ENCODE results near the gene MAU2. TPM values are rescaled to one million over a fixed set of nuclear protein-coding genes. Genes with fewer than 3 reads are reported as not detected.
"Not testable (repeated sequence)": the region's sequence is repeated elsewhere in the genome, so short reads cannot be mapped to it uniquely, and the experiment has no call there.

MAU2 gene
- total RNA-seq, 1 donor from 2014 or later = 55.2 TPM

DNA sequence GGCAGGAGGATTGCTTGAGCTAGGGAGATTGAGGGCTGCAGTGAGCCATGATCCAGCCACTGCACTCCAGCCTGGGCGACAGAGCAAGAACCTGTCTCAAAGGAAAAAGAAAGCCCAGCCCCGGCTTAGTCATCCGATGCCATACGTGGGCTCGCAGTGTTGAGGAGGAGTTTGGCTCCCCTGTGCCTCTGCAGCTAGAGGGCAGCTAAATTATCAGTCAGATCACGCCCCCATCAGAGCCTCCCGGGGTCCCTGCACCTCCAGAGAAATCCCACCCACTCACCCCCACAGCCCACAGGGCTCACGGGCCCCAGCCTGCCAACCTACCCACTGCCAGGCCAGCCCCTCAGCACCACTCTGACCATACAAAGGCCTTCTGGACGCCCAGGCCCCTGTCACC, 27.6 kb downstream of the MAU2 start:
- Histone ChIP-seq H3K4me3 (no peak overlapping the region), H3K9me3 (no peaks in the 10 kb centered on the region), H3K27me3 (no peaks in the 10 kb centered on the region), H3K4me1 (no peaks in the 10 kb centered on the region), H3K27ac (no peak overlapping the region), H3K36me3 (peaks cover 0 to 85% of the 10 kb centered on the region in 2 donors)
- no peak for DNase-seq (ENCODE audit: extremely low spot score in 2 of 2)
- intact Hi-C loops (cut with DNase I) = no loop called here
- no peak for TF ChIP-seq POLR2A (IDR thresholded peaks at IDR 0.05)

DNA sequence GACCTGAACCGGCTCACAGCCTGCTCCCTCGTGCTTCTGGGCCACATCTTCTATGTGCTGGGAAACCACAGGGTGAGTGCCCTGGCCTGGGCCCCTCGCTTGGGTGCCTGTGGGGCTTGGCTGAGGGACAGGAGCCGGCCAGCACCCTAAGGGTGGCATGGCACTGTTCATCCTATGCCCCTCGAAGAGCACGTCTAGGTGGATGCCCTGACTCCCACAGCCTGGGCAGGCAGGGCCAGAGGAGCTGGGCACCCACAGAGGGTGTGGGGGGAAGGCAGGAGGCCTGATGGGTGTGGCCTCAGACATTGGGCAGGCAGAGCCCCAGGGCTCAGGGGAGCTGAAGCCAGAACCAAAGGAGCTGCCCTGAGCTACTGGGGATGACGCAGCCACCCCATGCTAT, 28.7 kb downstream of the MAU2 start:
- Histone ChIP-seq H3K36me3 (peaks cover 0 to 85% of the 10 kb centered on the region in 2 donors), H3K9me3 (no peaks in the 10 kb centered on the region), H3K27me3 (no peaks in the 10 kb centered on the region), H3K27ac (no peak overlapping the region), H3K4me1 (no peaks in the 10 kb centered on the region), H3K4me3 (no peak overlapping the region)
- intact Hi-C loops (cut with DNase I) = no loop called here
- DNase-seq (ENCODE audit: extremely low spot score in 2 of 2) = no peak
- TF ChIP-seq POLR2A (IDR thresholded peaks at IDR 0.05) (no peak), POLR2AphosphoS5 (IDR thresholded peaks at IDR 0.05; ENCODE audit: insufficient read depth in 1 of 2, low read depth in 1 of 2) (no peak)
- TF ChIP-seq, protein P1, sequence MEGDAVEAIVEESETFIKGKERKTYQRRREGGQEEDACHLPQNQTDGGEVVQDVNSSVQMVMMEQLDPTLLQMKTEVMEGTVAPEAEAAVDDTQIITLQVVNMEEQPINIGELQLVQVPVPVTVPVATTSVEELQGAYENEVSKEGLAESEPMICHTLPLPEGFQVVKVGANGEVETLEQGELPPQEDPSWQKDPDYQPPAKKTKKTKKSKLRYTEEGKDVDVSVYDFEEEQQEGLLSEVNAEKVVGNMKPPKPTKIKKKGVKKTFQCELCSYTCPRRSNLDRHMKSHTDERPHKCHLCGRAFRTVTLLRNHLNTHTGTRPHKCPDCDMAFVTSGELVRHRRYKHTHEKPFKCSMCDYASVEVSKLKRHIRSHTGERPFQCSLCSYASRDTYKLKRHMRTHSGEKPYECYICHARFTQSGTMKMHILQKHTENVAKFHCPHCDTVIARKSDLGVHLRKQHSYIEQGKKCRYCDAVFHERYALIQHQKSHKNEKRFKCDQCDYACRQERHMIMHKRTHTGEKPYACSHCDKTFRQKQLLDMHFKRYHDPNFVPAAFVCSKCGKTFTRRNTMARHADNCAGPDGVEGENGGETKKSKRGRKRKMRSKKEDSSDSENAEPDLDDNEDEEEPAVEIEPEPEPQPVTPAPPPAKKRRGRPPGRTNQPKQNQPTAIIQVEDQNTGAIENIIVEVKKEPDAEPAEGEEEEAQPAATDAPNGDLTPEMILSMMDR (IDR thresholded peaks at IDR 0.05) = no peak

DNA sequence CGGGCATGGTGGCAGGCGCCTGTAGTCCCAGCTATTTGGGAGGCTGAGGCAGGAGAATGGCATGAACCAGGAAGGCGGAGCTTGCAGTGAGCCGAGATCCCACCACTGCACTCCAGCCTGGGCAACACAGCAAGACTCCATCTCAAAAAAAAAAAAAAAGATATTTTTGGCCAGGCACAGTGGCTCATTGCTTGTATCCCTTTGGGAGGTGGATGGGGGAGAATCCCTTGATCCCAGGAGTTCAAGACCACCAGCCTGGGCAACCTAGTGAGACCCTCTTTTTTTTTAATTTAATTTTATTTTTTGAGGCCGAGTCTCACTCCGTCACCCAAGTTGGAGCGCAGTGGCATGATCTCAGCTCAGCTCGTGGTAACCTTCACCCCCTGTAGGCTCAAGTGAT, 30.1 kb downstream of the MAU2 start:
- H3K36me3 ChIP-seq = peaks cover 0 to 85% of the 10 kb centered on the region in 2 donors
- intact Hi-C loops (cut with DNase I); DNase-seq (ENCODE audit: extremely low spot score in 2 of 2): not testable (repeated sequence)

DNA sequence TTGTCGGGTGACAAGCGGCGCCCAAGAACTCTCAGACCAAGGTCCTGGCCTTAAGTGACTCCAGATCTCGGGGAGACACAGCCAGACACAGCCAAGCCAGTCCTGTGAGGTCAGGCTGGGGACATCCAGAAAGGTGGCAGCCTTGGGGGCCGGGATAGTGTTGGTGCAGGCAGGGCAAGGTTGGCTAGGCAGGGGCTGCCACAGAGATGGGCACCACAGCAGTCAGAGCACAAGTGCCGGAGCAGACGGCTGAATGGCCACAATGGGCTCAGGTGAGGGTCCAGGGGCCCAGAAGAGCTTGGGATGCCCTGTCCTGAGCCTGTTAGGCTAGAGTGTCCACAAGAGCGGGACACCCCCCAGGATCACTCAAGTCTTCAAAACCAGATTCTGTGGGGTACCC, 32.2 kb downstream of the MAU2 start:
- Histone ChIP-seq H3K9me3 (no peaks in the 10 kb centered on the region), H3K4me1 (no peaks in the 10 kb centered on the region), H3K27ac (no peak overlapping the region), H3K27me3 (no peaks in the 10 kb centered on the region), H3K4me3 (no peak overlapping the region), H3K36me3 (peaks cover 0 to 82% of the 10 kb centered on the region in 2 donors)
- intact Hi-C loops (cut with DNase I) = no loop called here
- DNase-seq (ENCODE audit: extremely low spot score in 2 of 2) = no peak
- TF ChIP-seq POLR2AphosphoS5 (IDR thresholded peaks at IDR 0.05; ENCODE audit: insufficient read depth in 1 of 2, low read depth in 1 of 2) = no peak
- TF ChIP-seq POLR2A (IDR thresholded peaks at IDR 0.05) = no peak
- TF ChIP-seq, protein P1 (IDR thresholded peaks at IDR 0.05) = no peak

More for the DNA sequence above, 30.1 kb downstream of the MAU2 start:
- not testable (repeated sequence) for H3K4me3 ChIP-seq, H3K4me1 ChIP-seq, H3K9me3 ChIP-seq, H3K27me3 ChIP-seq, H3K27ac ChIP-seq

- Histone ChIP-seq H3K9me3 (no peaks in the 10 kb centered on the region), H3K4me1 (no peaks in the 10 kb centered on the region), H3K4me3 (no peak overlapping the region), H3K27ac (no peak overlapping the region), H3K27me3 (no peaks in the 10 kb centered on the region), H3K36me3 (peaks cover 0 to 76% of the 10 kb centered on the region in 2 donors)
- intact Hi-C loops (cut with DNase I) = no loop called here
- no peak for DNase-seq (ENCODE audit: extremely low spot score in 2 of 2)
- TF ChIP-seq POLR2A (IDR thresholded peaks at IDR 0.05) (no peak), POLR2AphosphoS5 (IDR thresholded peaks at IDR 0.05; ENCODE audit: insufficient read depth in 1 of 2, low read depth in 1 of 2) (no peak)
- TF ChIP-seq, protein P1 (IDR thresholded peaks at IDR 0.05) = no peak
Measured at GRCh38 chr19:19354007-19354406, 33.4 kb downstream of the MAU2 start.

GRCh38 chr19:19354932-19355331, 34.3 kb downstream of the MAU2 start:
- no peak overlapping the region for H3K27ac ChIP-seq
- H3K9me3 ChIP-seq = no peaks in the 10 kb centered on the region
- H3K4me3 ChIP-seq = no peak overlapping the region
- no peaks in the 10 kb centered on the region for H3K4me1 ChIP-seq
- intact Hi-C loops (cut with DNase I) = no loop called here
- no peaks in the 10 kb centered on the region for H3K27me3 ChIP-seq
- no peak for DNase-seq (ENCODE audit: extremely low spot score in 2 of 2)
- TF ChIP-seq, protein P1 (IDR thresholded peaks at IDR 0.05) = no peak
- no peak for TF ChIP-seq POLR2AphosphoS5 (IDR thresholded peaks at IDR 0.05; ENCODE audit: insufficient read depth in 1 of 2, low read depth in 1 of 2)
- no peak for TF ChIP-seq POLR2A (IDR thresholded peaks at IDR 0.05)
- peaks cover 0 to 68% of the 10 kb centered on the region in 2 donors for H3K36me3 ChIP-seq
